A673 (cell line): ENCODE results near the gene SLC15A1. TPM values are rescaled to one million over a fixed set of nuclear protein-coding genes. Genes with fewer than 3 reads are reported as not detected.

Experiments used
- BruUV-seq: library from RNA; stranded (reverse); fragments of 400-500 nt; replicated peaks from 2 replicates; lab custom pipeline; 2021; lab: Mats Ljungman, UMichigan
- CTCF ChIA-PET: fragments of 300-600 bp; sonication (Branson Sonifier 250); formaldehyde crosslinking; loops from one replicate; lab custom pipeline; 2022; ENCODE audit warnings: antibody characterized with exemption; lab: Charles Lee
- POLR2A ChIA-PET: fragments of 300-600 bp; sonication (Branson Sonifier 250); formaldehyde crosslinking; loops from one replicate; lab custom pipeline; 2022; ENCODE audit warnings: antibody characterized with exemption; ENCODE audit not compliant: low non-redundant PET; lab: Charles Lee
- DNase-seq: peaks from one replicate; pipeline ENCODE4 v3.0.0-alpha.2; 2015; ENCODE audit warnings: low spot score
- H3K27ac ChIP-seq: fragments of 200-600 bp; sonication (generic); 2 replicates; pipeline ENCODE4 v1.5.1; 2016; ENCODE audit warnings: mixed run types, low read depth, mild to moderate bottlenecking, mixed read lengths, antibody characterized with exemption, low read length; ENCODE audit not compliant: poor library complexity, severe bottlenecking
- H3K27me3 ChIP-seq: fragments of 200-600 bp; sonication (generic); replicated peaks from 2 replicates; pipeline ENCODE4 v1.6.1; 2017; ENCODE audit warnings: mixed run types, low read depth, mild to moderate bottlenecking, mixed read lengths, antibody characterized with exemption, low read length; ENCODE audit not compliant: insufficient read depth, poor library complexity
- H3K36me3 ChIP-seq: fragments of 200-600 bp; sonication (generic); 2 replicates; pipeline ENCODE4 v1.6.1; 2016; ENCODE audit warnings: mixed run types, mild to moderate bottlenecking, mixed read lengths, antibody characterized with exemption, low read length; ENCODE audit not compliant: insufficient read depth, poor library complexity, severe bottlenecking
- H3K4me1 ChIP-seq: fragments of 200-600 bp; sonication (generic); 2 replicates; pipeline ENCODE4 v1.6.1; 2017; ENCODE audit warnings: mixed run types, mild to moderate bottlenecking, mixed read lengths, antibody characterized with exemption, low read length; ENCODE audit not compliant: insufficient read depth, poor library complexity, severe bottlenecking
- H3K4me3 ChIP-seq: fragments of 200-600 bp; sonication (generic); 2 replicates; pipeline ENCODE4 v1.5.1; 2016; ENCODE audit warnings: low read depth, mixed run types, mild to moderate bottlenecking, mixed read lengths, low read length; ENCODE audit not compliant: poor library complexity, severe bottlenecking
- H3K9me3 ChIP-seq: fragments of 200-600 bp; sonication (generic); 2 replicates; pipeline ENCODE4 v1.6.1; 2016; ENCODE audit warnings: mixed run types, low read depth, mild to moderate bottlenecking, mixed read lengths, antibody characterized with exemption, low read length; ENCODE audit not compliant: poor library complexity, severe bottlenecking
- EZH2 ChIP-seq: fragments of 200-600 bp; sonication (generic); IDR thresholded peaks from 2 replicates; pipeline ENCODE4 v1.6.1; 2017; ENCODE audit warnings: borderline replicate concordance, low read depth, mild to moderate bottlenecking, mixed read lengths, antibody characterized with exemption, low read length; ENCODE audit not compliant: poor library complexity, severe bottlenecking
- intact Hi-C: fragments of 100-400 bp; cut with micrococcal nuclease; formaldehyde crosslinking; loops from one replicate; pipeline ENCODE4 v1.10.0; 2022; ENCODE audit not compliant: unreplicated experiment
- total RNA-seq: library from RNA; stranded (reverse); gene quantifications from 2 replicates; pipeline ENCODE4 v1.2.3, GENCODE V29; 2021
- TF ChIP-seq, protein P1 (sequence below): fragments of 300-800, 200-600 bp; sonication (generic); conservative IDR thresholded peaks from 2 replicates; pipeline ENCODE4 v1.5.1; 2017; ENCODE audit warnings: low read depth, mild to moderate bottlenecking, antibody characterized with exemption, low read length, moderate library complexity, mixed read lengths

The SLC15A1 gene
- total RNA-seq, 1 experiment from 2014 or later = not detected

DNA sequence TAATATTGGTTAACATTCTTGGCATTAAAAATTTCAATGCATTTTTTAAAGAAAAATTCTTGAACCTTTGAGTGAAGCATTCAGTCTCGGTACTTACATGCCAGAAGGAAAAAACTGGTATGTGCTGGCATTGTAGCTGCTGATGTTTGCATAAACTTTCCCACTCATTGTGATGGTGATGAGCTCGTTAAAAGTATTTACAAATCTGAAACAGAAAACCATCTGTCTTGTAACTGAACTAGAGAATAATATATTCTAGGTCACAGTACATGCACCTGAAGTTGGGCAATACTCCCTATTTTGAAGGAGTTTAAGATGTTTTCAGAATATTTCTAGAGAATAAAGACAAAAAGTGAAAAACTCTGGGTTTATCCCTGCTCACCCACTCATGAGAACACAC, 64.1 kb downstream of the SLC15A1 start:
- H3K4me3 ChIP-seq = no peak overlapping the region
- ChIA-PET CTCF (no interaction called here), POLR2A (no interaction called here)
- BruUV-seq = no TSS peak
- no peak overlapping the region for H3K27ac ChIP-seq
- no peaks in the 10 kb centered on the region for H3K27me3 ChIP-seq
- TF ChIP-seq EZH2 = no peak
- TF ChIP-seq, protein P1, sequence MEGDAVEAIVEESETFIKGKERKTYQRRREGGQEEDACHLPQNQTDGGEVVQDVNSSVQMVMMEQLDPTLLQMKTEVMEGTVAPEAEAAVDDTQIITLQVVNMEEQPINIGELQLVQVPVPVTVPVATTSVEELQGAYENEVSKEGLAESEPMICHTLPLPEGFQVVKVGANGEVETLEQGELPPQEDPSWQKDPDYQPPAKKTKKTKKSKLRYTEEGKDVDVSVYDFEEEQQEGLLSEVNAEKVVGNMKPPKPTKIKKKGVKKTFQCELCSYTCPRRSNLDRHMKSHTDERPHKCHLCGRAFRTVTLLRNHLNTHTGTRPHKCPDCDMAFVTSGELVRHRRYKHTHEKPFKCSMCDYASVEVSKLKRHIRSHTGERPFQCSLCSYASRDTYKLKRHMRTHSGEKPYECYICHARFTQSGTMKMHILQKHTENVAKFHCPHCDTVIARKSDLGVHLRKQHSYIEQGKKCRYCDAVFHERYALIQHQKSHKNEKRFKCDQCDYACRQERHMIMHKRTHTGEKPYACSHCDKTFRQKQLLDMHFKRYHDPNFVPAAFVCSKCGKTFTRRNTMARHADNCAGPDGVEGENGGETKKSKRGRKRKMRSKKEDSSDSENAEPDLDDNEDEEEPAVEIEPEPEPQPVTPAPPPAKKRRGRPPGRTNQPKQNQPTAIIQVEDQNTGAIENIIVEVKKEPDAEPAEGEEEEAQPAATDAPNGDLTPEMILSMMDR = no peak
- intact Hi-C loops = no loop called here
- no peaks in the 10 kb centered on the region for H3K9me3 ChIP-seq
- no peaks in the 10 kb centered on the region for H3K36me3 ChIP-seq
- no peak for DNase-seq
- H3K4me1 ChIP-seq = no peaks in the 10 kb centered on the region

DNA sequence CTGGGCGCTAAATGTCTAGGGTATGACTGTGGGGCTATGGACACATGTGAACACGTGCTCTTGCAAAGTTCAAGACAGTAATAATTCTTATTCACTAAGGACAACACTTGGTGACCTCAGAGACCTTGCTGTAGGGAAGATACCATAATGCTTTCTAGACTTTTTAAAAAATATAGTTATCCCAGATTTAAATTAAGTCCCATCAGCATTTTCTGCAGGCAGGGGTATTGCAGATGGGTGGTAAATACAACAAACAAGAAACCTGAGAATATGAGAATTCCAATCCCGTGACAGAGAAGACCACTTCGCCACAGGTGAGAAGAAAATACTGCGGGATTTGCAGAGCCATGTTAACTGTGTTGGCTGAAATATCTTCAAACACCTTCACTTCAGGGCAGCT, 65.2 kb downstream of the SLC15A1 start:
- intact Hi-C loops = no loop called here
- no TSS peak for BruUV-seq
- Histone ChIP-seq H3K27me3 (no peaks in the 10 kb centered on the region), H3K4me1 (no peaks in the 10 kb centered on the region), H3K27ac (no peak overlapping the region), H3K4me3 (no peak overlapping the region), H3K9me3 (no peaks in the 10 kb centered on the region), H3K36me3 (no peaks in the 10 kb centered on the region)
- CTCF ChIA-PET = no interaction called here
- POLR2A ChIA-PET = no interaction called here
- DNase-seq = no peak
- TF ChIP-seq, protein P1 = no peak
- no peak for TF ChIP-seq EZH2

DNA sequence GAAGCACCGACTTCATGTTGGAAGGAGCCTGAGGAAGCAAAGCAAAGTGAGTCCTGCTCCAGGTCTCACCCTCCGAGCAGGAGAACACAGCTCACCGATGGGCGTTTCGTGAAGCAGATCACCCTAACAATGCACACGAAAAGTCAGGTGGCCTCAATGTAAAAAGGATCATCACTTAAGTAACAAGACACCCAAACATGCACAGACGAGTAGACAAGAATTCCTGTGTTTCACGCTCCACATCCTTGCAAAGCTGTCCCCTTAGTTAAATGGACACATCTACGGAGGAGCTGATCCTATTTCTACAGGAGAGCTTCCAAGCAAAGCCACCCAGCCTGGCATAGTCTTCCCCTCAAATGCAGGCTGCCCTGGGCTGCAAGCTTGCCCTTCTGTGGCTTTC, 66.2 kb downstream of the SLC15A1 start:
- Histone ChIP-seq H3K27me3 (no peaks in the 10 kb centered on the region), H3K36me3 (no peaks in the 10 kb centered on the region), H3K4me1 (no peaks in the 10 kb centered on the region), H3K9me3 (no peaks in the 10 kb centered on the region), H3K27ac (no peak overlapping the region), H3K4me3 (no peak overlapping the region)
- POLR2A ChIA-PET = no interaction called here
- CTCF ChIA-PET = no interaction called here
- no TSS peak for BruUV-seq
- no peak for DNase-seq
- intact Hi-C loops = no loop called here
- TF ChIP-seq, protein P1 = no peak
- TF ChIP-seq EZH2 = no peak
